Natural killer cell (primary cell): ENCODE measurements around the gene GSS. TPM values are rescaled to one million over a fixed set of nuclear protein-coding genes. Genes with fewer than 3 reads are reported as not detected.

ENCODE experiments used
- ATAC-seq, 3 donors: fragments of 150-1000 bp in 2 of 3; fragments of 200-7000 bp in 1 of 3; cut with Tn5 transposase; 1 replicate in 1 of 3; 2 replicates in 2 of 3; pipeline ENCODE4 v1.10.0; 2021; ENCODE audit warnings: mild to moderate bottlenecking in 2 of 3, moderate library complexity in 2 of 3
- DNase-seq, 2 donors: peaks; one replicate each; pipeline versions ENCODE4 v3.0.0 to v3.0.0-alpha.2; 2013 to 2021; ENCODE audit warnings: mixed read lengths in 1 of 2
- H3K27ac ChIP-seq: one replicate; pipeline ENCODE4 v1.5.1; 2013; ENCODE audit warnings: mild to moderate bottlenecking, low read length
- H3K27me3 ChIP-seq: one replicate; pipeline ENCODE4 v1.6.1; 2013; ENCODE audit warnings: low read length; ENCODE audit not compliant: control insufficient read depth, insufficient read depth
- H3K36me3 ChIP-seq: one replicate; pipeline ENCODE4 v1.6.1; 2013; ENCODE audit warnings: low read length; ENCODE audit not compliant: control insufficient read depth, insufficient read depth
- H3K4me1 ChIP-seq: one replicate; pipeline ENCODE4 v1.6.1; 2013; ENCODE audit warnings: low read length; ENCODE audit not compliant: control insufficient read depth, insufficient read depth
- H3K4me3 ChIP-seq: one replicate; pipeline ENCODE4 v1.5.1; 2013; ENCODE audit warnings: low read length
- H3K9me3 ChIP-seq: one replicate; pipeline ENCODE4 v1.6.1; 2013; ENCODE audit warnings: low read length; ENCODE audit not compliant: control insufficient read depth, insufficient read depth
- H3K27ac Mint-ChIP-seq, 2 donors: one replicate each; pipeline ENCODE4 v1.8.0; 2022; ENCODE audit warnings: mild to moderate bottlenecking in 2 of 2, mixed read lengths in 2 of 2, moderate library complexity in 1 of 2
- H3K27me3 Mint-ChIP-seq, 2 donors: one replicate each; pipeline ENCODE4 v1.8.0; 2022; ENCODE audit warnings: low read depth in 2 of 2, mixed read lengths in 2 of 2
- H3K36me3 Mint-ChIP-seq: one replicate; pipeline ENCODE4 v1.8.0; 2022; ENCODE audit warnings: mixed read lengths
- H3K4me1 Mint-ChIP-seq, 2 donors: one replicate each; pipeline ENCODE4 v1.8.0; 2022; ENCODE audit warnings: mixed read lengths in 2 of 2
- H3K4me3 Mint-ChIP-seq: one replicate; pipeline ENCODE4 v1.8.0; 2022; ENCODE audit warnings: mild to moderate bottlenecking, moderate library complexity, mixed read lengths
- H3K9me3 Mint-ChIP-seq, 2 donors: one replicate each; pipeline ENCODE4 v1.8.0; 2022; ENCODE audit warnings: mixed read lengths in 2 of 2
- CTCF ChIP-seq: fragments of 200-600 bp; IDR thresholded peaks from one replicate; pipeline ENCODE4 v1.8.0; 2022; ENCODE audit warnings: antibody characterized with exemption
- WGBS: methylation state at CpG from one replicate; pipeline ENCODE4 v1.1.7; 2013; ENCODE audit warnings: missing lambda C conversion rate; ENCODE audit not compliant: insufficient coverage; 5-methylcytosine and 5-hydroxymethylcytosine counted together
- intact Hi-C: fragments of 100-400 bp; cut with micrococcal nuclease; formaldehyde crosslinking; loops from one replicate; pipeline ENCODE4 v1.14.2; 2022
- total RNA-seq, 4 donors: library from RNA; stranded (reverse); fragments of 120-200 nt in 1 of 4; gene quantifications; one replicate each; pipeline versions ENCODE4 v1.2.3 to v1.2.4, GENCODE V29; 2013 to 2022

Gene GSS
- total RNA-seq: 10 to 100 TPM; 27.4 to 35.4 (median 30.3) TPM
- 27.6 TPM for total RNA-seq (2013)

- Mint-ChIP-seq H3K36me3 (no peaks in the 10 kb centered on the region), H3K4me3 (peak within 1 kb of the TSS; percentile 100), H3K4me1 (peaks cover 21 to 23% of the 10 kb centered on the region in 2 donors), H3K27me3 (no peaks in the 10 kb centered on the region), H3K9me3 (no peaks in the 10 kb centered on the region), H3K27ac (peak within 1 kb of the TSS; percentile 94 to 98)
- WGBS: under 1% methylated on average over 62 of the region's 62 CpGs
- H3K9me3 ChIP-seq: no peaks in the 10 kb centered on the region
- H3K4me1 ChIP-seq: peaks cover 12% of the 10 kb centered on the region
- H3K27me3 ChIP-seq: no peaks in the 10 kb centered on the region
- DNase-seq (peak; percentile 96 to 98), ATAC-seq (peak; percentile 96 to 97 (median 96))
- peak within 1 kb of the TSS; percentile 68 for H3K4me3 ChIP-seq
- H3K27ac ChIP-seq: peak within 1 kb of the TSS; percentile 65
- no peak for TF ChIP-seq CTCF
- H3K36me3 ChIP-seq: no peaks in the 10 kb centered on the region
- intact Hi-C loops: loop anchor here (1.0 kb wide), 2 partner anchors 79 to 83 kb away; partner anchors contain the start of genes ACSS2 and GGT7
Observed at GRCh38 chr20:34955231-34956040, at the start of gene GSS, which contains the start of gene MYH7B. GSS (minus strand) TSS chr20:34955806; CDS start chr20:34951852, 3,954 bp downstream. MYH7B (plus strand) TSS chr20:34955868; CDS start chr20:34978006, 22,138 bp downstream.

- H3K9me3 ChIP-seq: no peaks in the 10 kb centered on the region
- H3K36me3 ChIP-seq: peaks cover 90% of the 10 kb centered on the region
- H3K4me3 Mint-ChIP-seq: no peak overlapping the region
- no peak overlapping the region for H3K27ac ChIP-seq
- no peak for ATAC-seq
- peaks cover 0 to 5% of the 10 kb centered on the region in 2 donors for H3K4me1 Mint-ChIP-seq
- H3K4me1 ChIP-seq: no peaks in the 10 kb centered on the region
- no peak overlapping the region for H3K4me3 ChIP-seq
- no peaks in the 10 kb centered on the region for H3K27me3 ChIP-seq
- peaks cover 11% of the 10 kb centered on the region for H3K36me3 Mint-ChIP-seq
- intact Hi-C loops: no loop called here
- no peak for TF ChIP-seq CTCF
- DNase-seq: no peak
- no peaks in the 10 kb centered on the region for H3K27me3 Mint-ChIP-seq
- H3K9me3 Mint-ChIP-seq: no peaks in the 10 kb centered on the region
- WGBS: 95% methylated on average over 20 of the region's 20 CpGs
- no peak overlapping the region for H3K27ac Mint-ChIP-seq
Observed at GRCh38 chr20:35004749-35005462, 49.3 kb upstream of the GSS start.

GRCh38 chr20:35004051-35004725 lies 48.6 kb upstream of the GSS start:
- H3K4me1 ChIP-seq: no peaks in the 10 kb centered on the region
- H3K9me3 ChIP-seq: no peaks in the 10 kb centered on the region
- peaks cover 0 to 5% of the 10 kb centered on the region in 2 donors for H3K4me1 Mint-ChIP-seq
- H3K27ac ChIP-seq: no peak overlapping the region
- peaks cover 86% of the 10 kb centered on the region for H3K36me3 ChIP-seq
- H3K4me3 Mint-ChIP-seq: no peak overlapping the region
- no peak for TF ChIP-seq CTCF
- no peaks in the 10 kb centered on the region for H3K27me3 ChIP-seq
- WGBS: 90% methylated on average over 18 of the region's 18 CpGs
- intact Hi-C loops: no loop called here
- no peak for DNase-seq
- H3K36me3 Mint-ChIP-seq: peaks cover 8% of the 10 kb centered on the region
- H3K9me3 Mint-ChIP-seq: no peaks in the 10 kb centered on the region
- H3K4me3 ChIP-seq: no peak overlapping the region
- no peak overlapping the region for H3K27ac Mint-ChIP-seq
- no peak for ATAC-seq
- no peaks in the 10 kb centered on the region for H3K27me3 Mint-ChIP-seq
